ENCODE data around the gene TMEM120B.

- no peak for TF ChIP-seq POLR2A (IDR thresholded peaks at IDR 0.05; ENCODE audit: low read depth, low read length)
- no peak for TF ChIP-seq TAF1 (IDR thresholded peaks at IDR 0.05; ENCODE audit: low read depth, low read length)
- TF ChIP-seq POLR2AphosphoS5 (IDR thresholded peaks at IDR 0.05; ENCODE audit: low read depth, low read length) = no peak
- TF ChIP-seq POU2F2 (IDR thresholded peaks at IDR 0.05; ENCODE audit: low read depth, low read length) = no peak
Observed at GRCh38 chr12:121715862-121716435, 3.4 kb downstream of the TMEM120B start.
